ENCODE data around the gene OR1F1.

OR1F1 gene

DNA sequence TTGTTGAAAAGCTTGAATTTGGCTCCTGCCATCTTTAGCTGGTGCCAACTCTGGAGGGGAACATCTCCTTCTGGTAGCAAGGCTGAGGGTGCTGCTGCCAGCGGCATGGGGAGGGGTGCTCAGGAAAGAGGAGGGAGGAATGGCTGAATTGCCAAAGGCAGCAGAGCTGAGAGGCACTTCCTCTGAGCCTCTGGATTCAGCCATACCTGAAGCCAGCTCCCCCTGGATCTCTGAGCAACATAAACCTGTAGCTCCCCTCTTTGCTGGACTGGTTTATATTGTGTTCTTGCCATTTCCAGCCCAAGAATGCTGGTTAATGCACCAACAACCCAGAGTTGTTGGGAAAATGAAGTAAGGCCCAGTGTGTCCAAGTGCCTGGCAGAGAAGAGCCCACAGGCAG, 61.0 kb downstream of the OR1F1 start:
- no peak for DNase-seq (ENCODE audit: low read depth)

DNA sequence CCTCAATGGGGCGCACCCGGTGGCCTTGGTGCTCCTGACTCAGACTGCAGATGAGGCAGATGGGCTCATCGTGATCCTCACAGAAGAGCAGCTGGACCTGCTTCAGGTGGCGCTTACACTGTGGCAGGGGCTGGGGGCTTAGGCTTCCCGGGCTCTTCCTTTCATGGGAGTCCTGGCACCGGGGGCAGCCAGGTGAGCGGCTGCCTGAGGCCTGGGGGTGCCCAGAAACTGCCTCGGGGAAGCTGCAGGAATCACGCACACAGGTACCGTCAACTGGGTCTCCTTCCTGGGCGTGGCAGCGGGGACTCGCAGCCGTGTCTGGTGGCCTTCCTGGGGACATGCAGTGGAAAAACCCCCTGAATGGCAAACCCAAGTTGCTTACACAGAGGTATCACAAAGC, 61.4 kb downstream of the OR1F1 start:
- DNase-seq (ENCODE audit: low read depth), result no peak

DNA sequence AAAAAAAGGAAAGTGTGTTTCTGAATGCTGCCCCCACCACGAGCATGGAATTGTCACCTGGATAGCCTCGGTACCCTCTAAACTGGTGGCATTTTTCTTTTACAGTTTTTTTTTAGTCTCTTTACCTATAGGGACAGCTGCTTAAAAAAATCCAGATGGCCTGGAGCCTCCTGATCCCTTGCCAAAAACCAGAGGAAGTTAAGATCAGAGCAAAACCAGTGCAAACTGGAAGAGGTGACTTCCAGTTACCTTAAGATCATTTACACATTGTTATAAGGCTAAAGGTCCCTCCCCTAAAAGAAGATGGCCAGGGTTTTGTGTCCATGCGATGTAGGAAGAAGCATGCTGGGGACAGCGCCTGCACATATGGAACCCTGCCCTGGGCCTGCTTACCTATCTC, 65.0 kb downstream of the OR1F1 start:
- no peak for DNase-seq (ENCODE audit: low read depth)

DNA sequence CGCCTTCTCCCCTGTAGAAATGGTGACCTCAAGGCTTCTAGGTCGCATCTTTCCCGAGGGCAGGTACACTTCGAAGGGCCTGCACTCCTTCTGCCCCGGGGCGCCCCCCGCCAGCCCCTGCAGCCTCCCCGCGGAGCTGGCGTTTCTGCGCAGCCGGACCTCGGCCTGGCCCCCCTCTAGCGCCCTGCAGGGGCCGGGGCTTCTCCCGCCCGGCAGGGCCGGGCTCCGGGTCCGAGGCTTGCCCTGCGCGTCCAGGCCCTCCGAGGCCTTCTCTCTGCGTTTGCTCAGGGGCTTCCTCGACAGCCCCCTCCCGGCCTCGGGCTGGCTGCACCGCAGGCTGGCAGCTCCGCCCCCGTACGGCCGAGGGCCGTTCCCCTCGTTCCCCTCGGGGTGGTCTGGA, 66.3 kb downstream of the OR1F1 start:
- no peak for DNase-seq (ENCODE audit: low read depth)

All from activated T-cell treated with anti-CD3 and anti-CD28 coated beads for 48 hours (primary cell).